Right lobe of liver (tissue), 4 donors: ENCODE measurements around the gene ELAVL4.

Experiments
- CTCF ChIP-seq, 4 donors: fragments of 200-600 bp in 3 of 4; fragments of 450-650 bp in 1 of 4; IDR thresholded peaks; one replicate each; pipeline versions ENCODE4 v1.5.1 to v1.8.0; 2016 to 2022; ENCODE audit warnings: antibody characterized with exemption in 4 of 4, mild to moderate bottlenecking in 2 of 4
- POLR2A ChIP-seq: fragments of 450-650 bp; IDR thresholded peaks from one replicate; pipeline ENCODE4 v1.6.1; 2017; ENCODE audit warnings: antibody characterized with exemption, mild to moderate bottlenecking
- donor health status: DM: no; HTN: no; CAD: no.
- donor health status: DM: no; HTN: no; CAD: no.
- donor health status: DM: no; HTN: yes; CAD: no.

- TF ChIP-seq CTCF (IDR thresholded peaks at IDR 0.05) (no peak), POLR2A (no peak)
Measured at GRCh38 chr1:50148142-50148923, 39.6 kb downstream of the ELAVL4 start.
